Measurements from ENCODE around the gene ATP8B1.

GRCh38 chr18:57748770-57749603 is 54.1 kb downstream of the ATP8B1 start:
- no peak for TF ChIP-seq POLR2A (IDR thresholded peaks at IDR 0.05)
- TF ChIP-seq CTCF (IDR thresholded peaks at IDR 0.05): no peak
